Measurements from ENCODE around the gene TMPRSS9.

DNA sequence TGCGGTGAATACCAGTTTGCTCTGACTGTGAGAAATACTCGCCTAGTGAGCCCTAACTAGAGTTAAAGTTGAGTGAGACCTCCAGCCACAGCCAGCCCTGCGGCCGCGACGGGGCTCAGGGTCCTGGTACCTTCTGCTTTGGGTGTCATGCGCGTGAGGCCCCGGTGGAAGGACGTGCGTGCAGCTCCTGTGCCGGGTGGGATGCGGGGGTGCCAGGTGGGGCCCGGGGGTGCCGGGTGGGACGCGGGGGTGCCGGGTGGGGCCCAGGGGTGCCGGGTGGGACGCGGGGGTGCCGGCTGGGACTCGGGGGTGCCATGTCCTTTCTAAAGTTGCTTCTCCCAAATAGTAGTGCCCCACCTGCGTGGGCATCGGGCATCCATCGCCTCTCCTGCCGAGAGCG is 8.5 kb upstream of the TMPRSS9 start:
- no peak for TF ChIP-seq POU2F2 (IDR thresholded peaks at IDR 0.05; ENCODE audit: low read depth, low read length)
- no peak for TF ChIP-seq POLR2AphosphoS5 (IDR thresholded peaks at IDR 0.05; ENCODE audit: low read depth, low read length)
- TF ChIP-seq POLR2A (IDR thresholded peaks at IDR 0.05; ENCODE audit: low read depth, low read length): no peak
- TF ChIP-seq TAF1 (IDR thresholded peaks at IDR 0.05; ENCODE audit: low read depth, low read length): no peak
- no peak for TF ChIP-seq SPI1 (IDR thresholded peaks at IDR 0.05; ENCODE audit: low read depth, low read length)

Data from GM12891 (cell line).